SJSA1 (cell line): ENCODE results near the gene SLAMF9. TPM values are rescaled to one million over a fixed set of nuclear protein-coding genes. Genes with fewer than 3 reads are reported as not detected.
A peak's percentile ranks its signal among the peaks of the same experiment; 100 is the strongest.

Experiments
- DNase-seq, 2 experiments: peaks; one replicate each; pipeline ENCODE4 v3.0.0-alpha.2; 2015 to 2020; ENCODE audit warnings: low spot score in 2 of 2, low read depth in 1 of 2
- H3K27ac ChIP-seq: fragments of 250-450 bp; sonication (Bioruptor Pico); 2 replicates; pipeline ENCODE4 v1.5.1; 2020; ENCODE audit warnings: mild to moderate bottlenecking, moderate library complexity
- H3K27me3 ChIP-seq: fragments of 250-450 bp; sonication (Bioruptor Pico); replicated peaks from 2 replicates; pipeline ENCODE4 v1.5.1; 2020; ENCODE audit warnings: mild to moderate bottlenecking, moderate library complexity
- H3K36me3 ChIP-seq: fragments of 250-450 bp; sonication (Bioruptor Pico); 2 replicates; pipeline ENCODE4 v1.5.1; 2020; ENCODE audit warnings: mild to moderate bottlenecking
- H3K4me1 ChIP-seq: fragments of 250-450 bp; sonication (Bioruptor Pico); replicated peaks from 2 replicates; pipeline ENCODE4 v1.6.1; 2021; ENCODE audit warnings: mild to moderate bottlenecking
- H3K4me3 ChIP-seq: fragments of 250-450 bp; sonication (Bioruptor Pico); 2 replicates; pipeline ENCODE4 v1.5.1; 2020; ENCODE audit warnings: mild to moderate bottlenecking
- H3K9me3 ChIP-seq: fragments of 250-450 bp; sonication (Bioruptor Pico); replicated peaks from 2 replicates; pipeline ENCODE4 v1.5.1; 2020; ENCODE audit warnings: mild to moderate bottlenecking
- total RNA-seq: library from RNA; depleted of rRNA; stranded (reverse); fragments of >200 nt; shearing (Covaris generic); gene quantifications from 2 replicates; pipeline ENCODE4 v1.2.3, GENCODE V29; 2014

Gene SLAMF9
- total RNA-seq, 1 experiment from 2014 or later = not detected

DNA sequence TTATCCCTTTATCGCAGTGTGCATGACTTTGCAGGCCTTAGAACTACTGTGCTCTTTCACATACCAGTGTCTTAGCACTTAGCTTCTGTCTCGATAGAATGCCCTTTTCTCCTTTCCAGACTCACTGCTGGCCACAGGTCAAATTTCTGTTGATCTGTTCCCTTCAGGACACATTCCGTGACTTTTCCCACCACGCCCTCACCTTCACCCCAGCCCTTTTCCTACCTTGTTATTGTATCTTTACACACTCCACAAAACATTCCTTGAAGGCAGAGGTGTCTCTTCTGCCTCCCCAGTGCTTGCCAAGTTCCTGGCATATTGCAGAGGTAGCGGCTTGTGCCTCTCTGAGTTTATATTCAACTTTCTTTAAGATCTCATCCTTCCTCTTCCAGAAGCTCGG is 4.9 kb downstream of the SLAMF9 start:
- H3K9me3 ChIP-seq = no peaks in the 10 kb centered on the region
- peaks cover 30% of the 10 kb centered on the region for H3K27me3 ChIP-seq
- H3K36me3 ChIP-seq = no peaks in the 10 kb centered on the region
- no peak for DNase-seq
- no peak overlapping the region for H3K4me3 ChIP-seq
- peaks cover 7% of the 10 kb centered on the region for H3K4me1 ChIP-seq
- H3K27ac ChIP-seq = no peak overlapping the region

GRCh38 chr1:159947942-159948341 is 6.1 kb downstream of the SLAMF9 start:
- no peak for DNase-seq
- Histone ChIP-seq H3K27ac (no peak overlapping the region), H3K4me3 (no peak overlapping the region), H3K9me3 (no peaks in the 10 kb centered on the region), H3K4me1 (peaks cover 7% of the 10 kb centered on the region), H3K27me3 (peaks cover 34% of the 10 kb centered on the region), H3K36me3 (no peaks in the 10 kb centered on the region)

DNA sequence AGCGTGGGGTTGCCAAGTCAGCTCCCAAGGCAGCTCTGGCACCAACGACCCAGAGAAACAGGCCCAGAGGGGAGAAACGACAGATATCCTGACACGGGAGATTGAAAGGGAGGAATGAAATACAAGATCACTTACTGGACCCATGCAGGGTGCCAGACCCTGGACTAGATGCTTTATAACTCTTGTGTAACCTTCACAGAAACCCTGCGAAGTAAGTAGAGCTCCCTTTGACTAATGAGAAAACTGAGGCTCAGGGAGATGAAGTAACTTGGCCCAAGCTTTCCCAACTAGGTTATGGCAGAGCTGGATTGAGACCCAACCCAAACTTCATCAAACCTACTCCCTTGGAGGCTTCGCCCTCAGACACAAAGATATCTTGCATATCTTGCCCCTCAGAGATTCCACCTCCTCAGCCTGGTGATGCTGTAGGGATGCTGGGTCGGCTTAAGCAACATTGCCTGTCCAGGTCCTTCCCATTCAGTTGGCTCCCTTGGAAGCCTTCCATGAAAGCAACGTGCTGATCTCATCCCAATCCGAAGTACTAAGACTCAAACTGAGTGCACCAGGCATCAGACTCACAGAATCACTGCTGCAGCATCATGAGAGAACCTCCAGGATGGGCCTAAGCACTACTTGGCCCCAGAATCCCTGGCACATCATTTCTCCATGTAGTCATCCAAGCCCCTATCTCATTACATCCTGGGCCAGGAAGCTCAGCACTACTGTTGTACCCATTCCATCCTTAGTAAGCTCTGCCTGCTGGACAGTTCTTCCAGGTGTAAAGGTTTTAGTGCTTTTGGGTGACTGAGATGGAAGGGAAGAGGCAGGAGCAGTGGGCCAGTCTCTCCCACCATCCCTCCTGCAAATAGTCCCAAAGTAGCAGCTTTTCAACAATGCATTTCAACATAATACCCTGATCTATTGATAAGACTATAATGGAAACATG is 7.5 kb downstream of the SLAMF9 start:
- Histone ChIP-seq H3K27ac (no peak overlapping the region), H3K9me3 (no peaks in the 10 kb centered on the region), H3K36me3 (no peaks in the 10 kb centered on the region), H3K27me3 (peaks cover 42% of the 10 kb centered on the region), H3K4me3 (no peak overlapping the region), H3K4me1 (peaks cover 7% of the 10 kb centered on the region)
- DNase-seq = no peak

- H3K36me3 ChIP-seq = no peaks in the 10 kb centered on the region
- no peak within 1 kb of the TSS for H3K4me3 ChIP-seq
- H3K27me3 ChIP-seq = peaks cover 47% of the 10 kb centered on the region
- no peaks in the 10 kb centered on the region for H3K9me3 ChIP-seq
- no peak within 1 kb of the TSS for H3K27ac ChIP-seq
- H3K4me1 ChIP-seq = peaks cover 7% of the 10 kb centered on the region
- peak; percentile 58 to 76 for DNase-seq
Measured at GRCh38 chr1:159945483-159946241, 8.4 kb downstream of the SLAMF9 start, which contains the start of gene IGSF9. Gene IGSF9, minus strand, starts transcription at chr1:159945613. Its CDS starts 2,159 bp downstream, at chr1:159943454.

- H3K27ac ChIP-seq = no peak overlapping the region
- no peak overlapping the region for H3K4me3 ChIP-seq
- no peaks in the 10 kb centered on the region for H3K9me3 ChIP-seq
- peaks cover 51% of the 10 kb centered on the region for H3K27me3 ChIP-seq
- DNase-seq = no peak
- peaks cover 7% of the 10 kb centered on the region for H3K4me1 ChIP-seq
- H3K36me3 ChIP-seq = no peaks in the 10 kb centered on the region
Measured at GRCh38 chr1:159944623-159945455, 9.2 kb downstream of the SLAMF9 start.

GRCh38 chr1:159943908-159944622 is 10.0 kb downstream of the SLAMF9 start:
- peaks cover 7% of the 10 kb centered on the region for H3K4me1 ChIP-seq
- no peaks in the 10 kb centered on the region for H3K9me3 ChIP-seq
- no peaks in the 10 kb centered on the region for H3K36me3 ChIP-seq
- H3K27ac ChIP-seq = no peak overlapping the region
- no peak for DNase-seq
- peaks cover 58% of the 10 kb centered on the region for H3K27me3 ChIP-seq
- H3K4me3 ChIP-seq = no peak overlapping the region

DNA sequence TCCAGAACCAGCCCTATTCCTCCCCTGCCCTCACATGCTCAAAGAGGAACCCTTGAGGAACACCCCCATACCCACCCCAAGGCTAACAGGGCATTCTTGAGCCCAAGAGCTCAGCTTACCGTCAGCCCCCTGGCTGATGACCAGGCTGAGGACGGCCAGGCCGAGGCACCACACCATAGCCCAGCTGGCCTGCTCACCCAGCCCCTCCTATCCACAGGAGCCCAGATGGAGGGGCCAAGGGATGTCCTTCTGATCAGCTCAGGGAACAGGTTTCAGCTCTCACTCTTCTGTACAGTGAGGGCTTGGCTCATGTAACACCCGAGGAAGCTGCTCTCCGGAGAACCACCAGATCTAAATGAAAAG is 10.8 kb downstream of the SLAMF9 start:
- DNase-seq = no peak
- H3K9me3 ChIP-seq = no peaks in the 10 kb centered on the region
- no peaks in the 10 kb centered on the region for H3K36me3 ChIP-seq
- H3K27ac ChIP-seq = no peak overlapping the region
- no peak overlapping the region for H3K4me3 ChIP-seq
- peaks cover 7% of the 10 kb centered on the region for H3K4me1 ChIP-seq
- peaks cover 62% of the 10 kb centered on the region for H3K27me3 ChIP-seq

DNA sequence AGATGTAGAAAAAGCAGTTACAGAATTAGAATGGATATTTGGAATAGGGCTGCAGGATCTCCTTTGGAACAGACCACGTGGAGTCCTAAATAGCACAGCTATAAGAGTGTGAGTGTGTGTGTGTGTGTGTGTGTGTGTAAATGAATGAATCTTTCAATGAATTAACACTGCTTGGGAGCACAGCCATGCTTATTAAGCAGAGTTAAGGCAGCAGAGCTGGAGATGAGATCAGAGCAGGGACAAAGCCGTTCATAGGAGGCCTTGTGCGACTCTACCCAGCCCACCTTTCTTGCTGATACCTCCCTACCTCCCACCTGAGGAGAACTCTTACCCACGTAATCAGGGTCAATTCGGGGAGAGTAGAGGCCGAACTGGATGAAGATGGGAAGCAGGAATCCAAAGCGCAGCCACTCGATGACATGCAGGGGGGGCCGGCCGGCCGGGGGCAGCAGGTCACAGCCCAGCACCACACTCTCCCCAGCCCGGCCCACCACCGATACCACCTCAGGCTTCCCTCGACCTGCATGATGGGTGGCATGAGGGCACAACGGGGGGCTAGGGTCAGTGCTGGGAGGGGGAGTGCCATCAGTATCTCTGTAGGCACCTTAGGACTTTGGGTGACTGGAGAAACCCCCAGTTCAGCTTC is 11.3 kb downstream of the SLAMF9 start:
- H3K4me3 ChIP-seq = no peak overlapping the region
- H3K27me3 ChIP-seq = peaks cover 60% of the 10 kb centered on the region
- DNase-seq = no peak
- peaks cover 7% of the 10 kb centered on the region for H3K4me1 ChIP-seq
- H3K36me3 ChIP-seq = no peaks in the 10 kb centered on the region
- no peaks in the 10 kb centered on the region for H3K9me3 ChIP-seq
- no peak overlapping the region for H3K27ac ChIP-seq

DNA sequence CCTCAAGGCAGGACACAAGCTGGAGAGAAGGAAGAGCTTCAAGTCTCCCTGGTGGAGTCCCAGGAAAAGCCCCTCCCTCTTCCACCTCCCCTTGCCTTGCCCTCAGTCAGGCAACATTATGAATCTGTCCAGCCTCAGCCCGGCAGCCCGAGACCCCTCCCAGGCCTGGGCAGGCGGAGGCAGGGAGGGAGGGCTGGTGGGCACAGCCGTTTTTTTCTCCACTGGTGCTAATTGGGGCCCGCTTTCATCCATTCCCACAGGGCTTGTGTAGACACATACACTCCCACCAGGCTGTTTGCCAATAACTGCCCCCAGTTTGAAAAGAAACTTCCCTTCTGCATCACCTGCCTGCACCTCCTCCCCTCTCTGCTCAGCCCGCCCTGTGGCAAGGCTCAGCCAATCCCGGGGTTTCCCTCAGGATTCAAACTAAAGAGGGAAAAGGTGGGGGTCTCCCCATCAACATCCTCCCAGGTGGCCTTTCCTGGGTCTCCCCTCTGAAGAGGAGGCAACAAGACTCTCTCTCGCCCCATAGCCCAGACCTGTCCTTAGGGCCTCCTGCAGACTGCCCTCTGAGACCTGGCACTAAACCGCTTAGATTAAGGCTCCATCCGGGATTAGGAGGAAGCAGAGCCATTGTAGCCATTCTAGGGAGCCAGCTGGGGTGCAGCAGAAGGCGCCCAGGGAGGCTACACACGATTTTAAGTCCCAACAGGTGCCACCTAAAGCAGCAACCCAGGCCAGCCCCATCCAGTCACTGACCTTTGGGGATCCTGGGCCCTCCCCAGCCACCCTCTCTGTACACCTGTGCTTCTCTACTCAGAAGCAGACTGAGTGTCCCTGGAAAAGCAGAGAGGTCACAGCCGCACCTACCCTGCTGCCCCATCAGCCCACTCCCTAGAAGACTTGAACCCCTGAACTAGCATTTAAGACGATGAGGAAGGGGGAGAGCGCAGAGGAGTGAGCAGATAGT is 12.2 kb downstream of the SLAMF9 start:
- no peak for DNase-seq
- H3K4me3 ChIP-seq = no peak overlapping the region
- H3K27ac ChIP-seq = no peak overlapping the region
- H3K27me3 ChIP-seq = peaks cover 57% of the 10 kb centered on the region
- H3K36me3 ChIP-seq = no peaks in the 10 kb centered on the region
- no peaks in the 10 kb centered on the region for H3K9me3 ChIP-seq
- peaks cover 7% of the 10 kb centered on the region for H3K4me1 ChIP-seq

DNA sequence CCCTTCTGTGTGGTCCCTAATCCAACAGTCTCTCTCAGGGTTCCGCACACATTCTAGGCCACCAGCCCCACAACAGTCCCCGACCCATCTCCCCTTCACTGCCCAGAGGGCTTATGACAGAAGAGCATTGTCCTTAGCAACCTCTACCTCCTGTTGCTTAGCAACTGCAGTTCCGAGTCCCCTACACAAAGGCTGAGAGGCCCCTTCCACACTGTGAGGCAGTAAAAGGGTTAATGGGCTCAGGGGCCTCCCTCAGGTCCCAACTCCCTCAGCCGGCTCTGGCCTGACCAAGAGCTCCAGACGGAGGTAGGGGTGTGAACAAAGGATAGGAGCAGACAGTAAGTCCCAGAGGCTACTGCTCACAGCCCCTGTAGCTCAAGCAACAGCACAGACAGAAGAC is 12.9 kb downstream of the SLAMF9 start:
- peaks cover 7% of the 10 kb centered on the region for H3K4me1 ChIP-seq
- no peak overlapping the region for H3K27ac ChIP-seq
- H3K36me3 ChIP-seq = no peaks in the 10 kb centered on the region
- H3K9me3 ChIP-seq = no peaks in the 10 kb centered on the region
- H3K4me3 ChIP-seq = no peak overlapping the region
- H3K27me3 ChIP-seq = peaks cover 51% of the 10 kb centered on the region
- DNase-seq = no peak

GRCh38 chr1:159940006-159940620 is 13.9 kb downstream of the SLAMF9 start:
- Histone ChIP-seq H3K9me3 (no peaks in the 10 kb centered on the region), H3K27me3 (peaks cover 47% of the 10 kb centered on the region), H3K27ac (no peak overlapping the region), H3K4me3 (no peak overlapping the region), H3K36me3 (no peaks in the 10 kb centered on the region), H3K4me1 (no peaks in the 10 kb centered on the region)
- DNase-seq = no peak

DNA sequence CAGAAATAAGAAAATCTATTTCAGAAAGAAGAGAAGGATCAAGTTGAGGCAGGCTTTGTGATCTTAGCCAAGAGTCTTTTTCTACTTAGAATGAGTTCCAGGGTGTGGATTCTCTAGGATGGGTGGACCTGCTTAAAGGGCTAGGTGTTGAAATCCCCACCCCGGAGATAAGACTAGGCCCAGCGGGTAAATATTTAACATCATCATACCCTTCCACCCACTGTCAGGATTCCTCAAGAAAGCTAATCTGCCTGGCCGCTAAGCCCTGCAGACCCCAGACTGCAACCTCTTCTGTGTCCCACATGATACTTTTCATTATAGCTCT is 14.4 kb downstream of the SLAMF9 start:
- no peak overlapping the region for H3K4me3 ChIP-seq
- H3K27ac ChIP-seq = no peak overlapping the region
- no peaks in the 10 kb centered on the region for H3K36me3 ChIP-seq
- H3K9me3 ChIP-seq = no peaks in the 10 kb centered on the region
- peaks cover 42% of the 10 kb centered on the region for H3K27me3 ChIP-seq
- H3K4me1 ChIP-seq = no peaks in the 10 kb centered on the region
- no peak for DNase-seq
